ENCODE data around the gene MYH7B. TPM values are rescaled to one million over a fixed set of nuclear protein-coding genes. Genes with fewer than 3 reads are reported as not detected.

The MYH7B gene
- total and polyA plus RNA-seq, 2 donors (not counting 3 experiments of a cell fraction or from before 2014, with no cell fraction given): 0.03 TPM; not detected in 1

GRCh38 chr20:34998331-34998950 lies 42.8 kb downstream of the MYH7B start:
- peaks cover 3 to 68% of the 10 kb centered on the region in 2 experiments for H3K36me3 ChIP-seq (ENCODE audit: control insufficient read depth in 2 of 2, extremely low read depth in 1 of 2, insufficient read depth in 2 of 2, low read length in 2 of 2)
- no peaks in the 10 kb centered on the region for H3K9me1 ChIP-seq (replicated peaks; ENCODE audit: control insufficient read depth, extremely low read depth, insufficient read depth, low read length)
- H3K9me3 ChIP-seq (replicated peaks; ENCODE audit: control insufficient read depth, insufficient read depth, low read length): no peaks in the 10 kb centered on the region
- intact Hi-C loops (cut with micrococcal nuclease) (no loop called here), dilution Hi-C loops (cut with MboI; ENCODE audit: extremely low pct_ligation_motif_present, low sequenced_read_pairs) (no loop called here)
- no peak for DNase-seq (ENCODE audit: low read depth, low spot score)
- TF ChIP-seq POLR2A (IDR thresholded peaks at IDR 0.05; ENCODE audit: low read depth, low read length) (no peak), JUN (IDR thresholded peaks at IDR 0.05; ENCODE audit: borderline replicate concordance, insufficient read depth, insufficient read length, low read depth) (no peak), CTCF (IDR thresholded peaks at IDR 0.05; ENCODE audit: extremely low read depth in 1 of 2, insufficient read depth in 1 of 2, low read depth in 1 of 2, low read length in 2 of 2) (no peak)
- no peak overlapping the region for H3K9ac ChIP-seq (replicated peaks; ENCODE audit: extremely low read depth, insufficient read depth, low read length)
- H4K20me1 ChIP-seq (replicated peaks; ENCODE audit: control insufficient read depth, extremely low read depth, insufficient read depth, low read length): no peaks in the 10 kb centered on the region
- no peak for FAIRE-seq
- no peaks in the 10 kb centered on the region for H3K79me2 ChIP-seq (ENCODE audit: control insufficient read depth, insufficient read depth, low read length)
- no peaks in the 10 kb centered on the region for H3K4me1 ChIP-seq (ENCODE audit: control insufficient read depth, extremely low read depth, insufficient read depth, low read length)
- no peaks in the 10 kb centered on the region for H3K27me3 ChIP-seq (ENCODE audit: control insufficient read depth in 2 of 2, insufficient read depth in 2 of 2, low read length in 2 of 2)
- no peak overlapping the region for H2AFZ ChIP-seq (ENCODE audit: low read depth, low read length)
- no TSS peak for BruUV-seq (replicated peaks)
- ChIA-PET CTCF (interaction anchor here (1.6 to 3.4 kb wide), 2 partner anchors 98 to 125 kb away, joined by 3 to 26 read pairs; partner anchors contain the start of gene GGT7), POLR2A (no interaction called here)
- H3K4me3 ChIP-seq (replicated peaks in 1 of 3; ENCODE audit: insufficient read depth in 1 of 3, low read depth in 1 of 3, low read length in 3 of 3): no peak overlapping the region
- H3K4me2 ChIP-seq (ENCODE audit: insufficient read depth, low read length): no peak overlapping the region
- no peak overlapping the region for H3K27ac ChIP-seq (ENCODE audit: insufficient read depth, low read depth, low read length)

GRCh38 chr20:34999021-34999451 lies 43.4 kb downstream of the MYH7B start:
- H3K9me3 ChIP-seq (replicated peaks; ENCODE audit: control insufficient read depth, insufficient read depth, low read length): no peaks in the 10 kb centered on the region
- no peaks in the 10 kb centered on the region for H3K9me1 ChIP-seq (replicated peaks; ENCODE audit: control insufficient read depth, extremely low read depth, insufficient read depth, low read length)
- ChIA-PET CTCF (interaction anchor here (3.4 kb wide), 1 partner anchor 126 kb away, joined by 26 read pairs; the partner anchor contains the start of gene GGT7), POLR2A (no interaction called here)
- TF ChIP-seq EZH2 (IDR thresholded peaks at IDR 0.05; ENCODE audit: borderline replicate concordance, low read depth, low read length, severe bottlenecking): no peak
- no peak overlapping the region for H3K4me2 ChIP-seq (ENCODE audit: insufficient read depth, low read length)
- dilution Hi-C loops (cut with MboI; ENCODE audit: extremely low pct_ligation_motif_present, low sequenced_read_pairs): no loop called here
- DNase-seq (ENCODE audit: low read depth, low spot score): no peak
- H3K27me3 ChIP-seq (ENCODE audit: control insufficient read depth in 2 of 2, insufficient read depth in 2 of 2, low read length in 2 of 2): no peaks in the 10 kb centered on the region
- H3K9ac ChIP-seq (replicated peaks; ENCODE audit: extremely low read depth, insufficient read depth, low read length): no peak overlapping the region
- BruUV-seq (replicated peaks): no TSS peak
- no peak overlapping the region for H2AFZ ChIP-seq (ENCODE audit: low read depth, low read length)
- no peaks in the 10 kb centered on the region for H3K4me1 ChIP-seq (ENCODE audit: control insufficient read depth, extremely low read depth, insufficient read depth, low read length)
- no peak overlapping the region for H3K4me3 ChIP-seq (replicated peaks in 1 of 3; ENCODE audit: insufficient read depth in 1 of 3, low read depth in 1 of 3, low read length in 3 of 3)
- no peak overlapping the region for H3K27ac ChIP-seq (ENCODE audit: insufficient read depth, low read depth, low read length)
- intact Hi-C loops (cut with micrococcal nuclease): no loop called here
- no peaks in the 10 kb centered on the region for H3K79me2 ChIP-seq (ENCODE audit: control insufficient read depth, insufficient read depth, low read length)
- H3K36me3 ChIP-seq (ENCODE audit: control insufficient read depth in 2 of 2, extremely low read depth in 1 of 2, insufficient read depth in 2 of 2, low read length in 2 of 2): peaks cover 3 to 74% of the 10 kb centered on the region in 2 experiments
- no peaks in the 10 kb centered on the region for H4K20me1 ChIP-seq (replicated peaks; ENCODE audit: control insufficient read depth, extremely low read depth, insufficient read depth, low read length)
- no peak for FAIRE-seq
